WTC11 (cell line): ENCODE measurements around the gene PRCC.

Source experiments
- CBFB ChIP-seq: sonication (generic); formaldehyde crosslinking; IDR thresholded peaks from 2 replicates; pipeline ENCODE4 v1.8.1; 2022; ENCODE audit warnings: mild to moderate bottlenecking, low read depth, missing genetic modification reagents
- FOXP1 ChIP-seq: sonication (generic); formaldehyde crosslinking; IDR thresholded peaks from 2 replicates; pipeline ENCODE4 v1.8.0; 2022; ENCODE audit warnings: missing genetic modification reagents, mild to moderate bottlenecking, moderate library complexity, borderline replicate concordance
- JUN ChIP-seq: sonication (generic); formaldehyde crosslinking; IDR thresholded peaks from 2 replicates; pipeline ENCODE4 v1.8.0; 2023; ENCODE audit warnings: mild to moderate bottlenecking, missing genetic modification reagents
- KAT7 ChIP-seq: sonication (generic); formaldehyde crosslinking; IDR thresholded peaks from 2 replicates; pipeline ENCODE4 v1.8.1; 2023; ENCODE audit warnings: missing genetic modification reagents, mild to moderate bottlenecking, borderline replicate concordance
- NFE2L1 ChIP-seq: sonication (generic); formaldehyde crosslinking; IDR thresholded peaks from 2 replicates; pipeline ENCODE4 v1.8.1; 2023; ENCODE audit warnings: missing genetic modification reagents
- NFYB ChIP-seq: sonication (generic); formaldehyde crosslinking; conservative IDR thresholded peaks from 2 replicates; pipeline ENCODE4 v1.8.0; 2022; ENCODE audit warnings: low read depth, missing genetic modification reagents
- RELA ChIP-seq: sonication (generic); formaldehyde crosslinking; IDR thresholded peaks from 2 replicates; pipeline ENCODE4 v1.8.1; 2022; ENCODE audit warnings: missing genetic modification reagents, mild to moderate bottlenecking, borderline replicate concordance
- TCF7 ChIP-seq: sonication (generic); formaldehyde crosslinking; IDR thresholded peaks from 2 replicates; pipeline ENCODE4 v1.8.0; 2022; ENCODE audit warnings: mild to moderate bottlenecking, low read depth, missing genetic modification reagents, moderate library complexity
- TEAD4 ChIP-seq: sonication (generic); formaldehyde crosslinking; IDR thresholded peaks from 2 replicates; pipeline ENCODE4 v1.8.0; 2022; ENCODE audit warnings: mild to moderate bottlenecking, missing genetic modification reagents
- TF ChIP-seq, protein P1 (sequence below): fragments of 200-600 bp; IDR thresholded peaks from 2 replicates; pipeline ENCODE4 v1.8.0; 2022; ENCODE audit warnings: antibody characterized with exemption
- TF ChIP-seq, protein P2 (sequence below): sonication (generic); formaldehyde crosslinking; IDR thresholded peaks from 2 replicates; pipeline ENCODE4 v1.8.1; 2023; ENCODE audit warnings: mild to moderate bottlenecking, missing genetic modification reagents, borderline replicate concordance
- TF ChIP-seq, protein P3 (sequence below): sonication (generic); formaldehyde crosslinking; conservative IDR thresholded peaks from 2 replicates; pipeline ENCODE4 v1.8.1; 2022; ENCODE audit warnings: mild to moderate bottlenecking, missing genetic modification reagents
- TF ChIP-seq, protein P4 (sequence below): sonication (generic); formaldehyde crosslinking; IDR thresholded peaks from 2 replicates; pipeline ENCODE4 v1.8.1; 2022; ENCODE audit warnings: low read depth, mild to moderate bottlenecking, moderate library complexity, missing genetic modification reagents, borderline replicate concordance
- TF ChIP-seq, protein P5 (sequence below): sonication (generic); formaldehyde crosslinking; IDR thresholded peaks from 2 replicates; pipeline ENCODE4 v1.8.1; 2022; ENCODE audit warnings: missing genetic modification reagents, borderline replicate concordance

DNA sequence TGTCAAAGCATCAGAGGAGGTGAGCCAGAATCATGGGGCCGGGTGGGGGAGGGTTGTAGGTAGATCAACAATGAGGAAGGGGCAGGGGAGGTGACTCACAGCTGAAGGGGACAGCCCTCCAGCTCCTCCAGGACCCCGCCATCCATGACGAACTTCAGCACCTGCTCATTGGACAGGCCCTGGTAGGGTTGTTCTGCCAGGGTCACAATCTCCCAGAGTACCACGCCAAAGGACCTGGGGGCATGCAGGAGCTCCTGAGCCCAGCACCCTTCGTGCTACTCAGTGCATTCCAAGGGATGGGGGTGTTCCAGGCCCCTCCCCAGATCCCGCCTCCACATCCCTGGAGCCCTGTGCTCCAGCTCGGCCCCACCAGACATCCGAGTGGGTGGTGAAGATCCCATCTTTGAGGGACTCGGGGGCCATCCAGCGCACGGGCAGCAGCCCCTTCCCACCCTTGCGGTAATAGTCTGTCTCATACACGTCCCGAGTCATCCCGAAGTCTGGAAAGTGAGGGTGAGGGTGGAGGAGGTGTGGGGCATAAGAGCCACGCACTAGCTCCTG is 74.0 kb downstream of the PRCC start:
- TF ChIP-seq FOXP1 (CRISPR knock-in tag) (no peak), KAT7 (CRISPR knock-in tag) (no peak), NFYB (CRISPR knock-in tag) (no peak), RELA (CRISPR knock-in tag) (no peak), JUN (CRISPR knock-in tag) (no peak), NFE2L1 (no peak), TEAD4 (no peak), CBFB (CRISPR knock-in tag) (no peak), TCF7 (no peak)
- TF ChIP-seq, protein P1, sequence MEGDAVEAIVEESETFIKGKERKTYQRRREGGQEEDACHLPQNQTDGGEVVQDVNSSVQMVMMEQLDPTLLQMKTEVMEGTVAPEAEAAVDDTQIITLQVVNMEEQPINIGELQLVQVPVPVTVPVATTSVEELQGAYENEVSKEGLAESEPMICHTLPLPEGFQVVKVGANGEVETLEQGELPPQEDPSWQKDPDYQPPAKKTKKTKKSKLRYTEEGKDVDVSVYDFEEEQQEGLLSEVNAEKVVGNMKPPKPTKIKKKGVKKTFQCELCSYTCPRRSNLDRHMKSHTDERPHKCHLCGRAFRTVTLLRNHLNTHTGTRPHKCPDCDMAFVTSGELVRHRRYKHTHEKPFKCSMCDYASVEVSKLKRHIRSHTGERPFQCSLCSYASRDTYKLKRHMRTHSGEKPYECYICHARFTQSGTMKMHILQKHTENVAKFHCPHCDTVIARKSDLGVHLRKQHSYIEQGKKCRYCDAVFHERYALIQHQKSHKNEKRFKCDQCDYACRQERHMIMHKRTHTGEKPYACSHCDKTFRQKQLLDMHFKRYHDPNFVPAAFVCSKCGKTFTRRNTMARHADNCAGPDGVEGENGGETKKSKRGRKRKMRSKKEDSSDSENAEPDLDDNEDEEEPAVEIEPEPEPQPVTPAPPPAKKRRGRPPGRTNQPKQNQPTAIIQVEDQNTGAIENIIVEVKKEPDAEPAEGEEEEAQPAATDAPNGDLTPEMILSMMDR: no peak
- TF ChIP-seq, protein P2, sequence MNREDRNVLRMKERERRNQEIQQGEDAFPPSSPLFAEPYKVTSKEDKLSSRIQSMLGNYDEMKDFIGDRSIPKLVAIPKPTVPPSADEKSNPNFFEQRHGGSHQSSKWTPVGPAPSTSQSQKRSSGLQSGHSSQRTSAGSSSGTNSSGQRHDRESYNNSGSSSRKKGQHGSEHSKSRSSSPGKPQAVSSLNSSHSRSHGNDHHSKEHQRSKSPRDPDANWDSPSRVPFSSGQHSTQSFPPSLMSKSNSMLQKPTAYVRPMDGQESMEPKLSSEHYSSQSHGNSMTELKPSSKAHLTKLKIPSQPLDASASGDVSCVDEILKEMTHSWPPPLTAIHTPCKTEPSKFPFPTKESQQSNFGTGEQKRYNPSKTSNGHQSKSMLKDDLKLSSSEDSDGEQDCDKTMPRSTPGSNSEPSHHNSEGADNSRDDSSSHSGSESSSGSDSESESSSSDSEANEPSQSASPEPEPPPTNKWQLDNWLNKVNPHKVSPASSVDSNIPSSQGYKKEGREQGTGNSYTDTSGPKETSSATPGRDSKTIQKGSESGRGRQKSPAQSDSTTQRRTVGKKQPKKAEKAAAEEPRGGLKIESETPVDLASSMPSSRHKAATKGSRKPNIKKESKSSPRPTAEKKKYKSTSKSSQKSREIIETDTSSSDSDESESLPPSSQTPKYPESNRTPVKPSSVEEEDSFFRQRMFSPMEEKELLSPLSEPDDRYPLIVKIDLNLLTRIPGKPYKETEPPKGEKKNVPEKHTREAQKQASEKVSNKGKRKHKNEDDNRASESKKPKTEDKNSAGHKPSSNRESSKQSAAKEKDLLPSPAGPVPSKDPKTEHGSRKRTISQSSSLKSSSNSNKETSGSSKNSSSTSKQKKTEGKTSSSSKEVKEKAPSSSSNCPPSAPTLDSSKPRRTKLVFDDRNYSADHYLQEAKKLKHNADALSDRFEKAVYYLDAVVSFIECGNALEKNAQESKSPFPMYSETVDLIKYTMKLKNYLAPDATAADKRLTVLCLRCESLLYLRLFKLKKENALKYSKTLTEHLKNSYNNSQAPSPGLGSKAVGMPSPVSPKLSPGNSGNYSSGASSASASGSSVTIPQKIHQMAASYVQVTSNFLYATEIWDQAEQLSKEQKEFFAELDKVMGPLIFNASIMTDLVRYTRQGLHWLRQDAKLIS (CRISPR knock-in tag): no peak
- TF ChIP-seq, protein P3, sequence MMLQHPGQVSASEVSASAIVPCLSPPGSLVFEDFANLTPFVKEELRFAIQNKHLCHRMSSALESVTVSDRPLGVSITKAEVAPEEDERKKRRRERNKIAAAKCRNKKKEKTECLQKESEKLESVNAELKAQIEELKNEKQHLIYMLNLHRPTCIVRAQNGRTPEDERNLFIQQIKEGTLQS (CRISPR knock-in tag): no peak
- TF ChIP-seq, protein P4, sequence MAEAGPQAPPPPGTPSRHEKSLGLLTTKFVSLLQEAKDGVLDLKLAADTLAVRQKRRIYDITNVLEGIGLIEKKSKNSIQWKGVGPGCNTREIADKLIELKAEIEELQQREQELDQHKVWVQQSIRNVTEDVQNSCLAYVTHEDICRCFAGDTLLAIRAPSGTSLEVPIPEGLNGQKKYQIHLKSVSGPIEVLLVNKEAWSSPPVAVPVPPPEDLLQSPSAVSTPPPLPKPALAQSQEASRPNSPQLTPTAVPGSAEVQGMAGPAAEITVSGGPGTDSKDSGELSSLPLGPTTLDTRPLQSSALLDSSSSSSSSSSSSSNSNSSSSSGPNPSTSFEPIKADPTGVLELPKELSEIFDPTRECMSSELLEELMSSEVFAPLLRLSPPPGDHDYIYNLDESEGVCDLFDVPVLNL: no peak
- TF ChIP-seq, protein P5, sequence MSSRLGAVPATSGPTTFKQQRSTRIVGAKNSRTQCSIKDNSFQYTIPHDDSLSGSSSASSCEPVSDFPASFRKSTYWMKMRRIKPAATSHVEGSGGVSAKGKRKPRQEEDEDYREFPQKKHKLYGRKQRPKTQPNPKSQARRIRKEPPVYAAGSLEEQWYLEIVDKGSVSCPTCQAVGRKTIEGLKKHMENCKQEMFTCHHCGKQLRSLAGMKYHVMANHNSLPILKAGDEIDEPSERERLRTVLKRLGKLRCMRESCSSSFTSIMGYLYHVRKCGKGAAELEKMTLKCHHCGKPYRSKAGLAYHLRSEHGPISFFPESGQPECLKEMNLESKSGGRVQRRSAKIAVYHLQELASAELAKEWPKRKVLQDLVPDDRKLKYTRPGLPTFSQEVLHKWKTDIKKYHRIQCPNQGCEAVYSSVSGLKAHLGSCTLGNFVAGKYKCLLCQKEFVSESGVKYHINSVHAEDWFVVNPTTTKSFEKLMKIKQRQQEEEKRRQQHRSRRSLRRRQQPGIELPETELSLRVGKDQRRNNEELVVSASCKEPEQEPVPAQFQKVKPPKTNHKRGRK (CRISPR knock-in tag): no peak
